ES-I3 (cell line): ENCODE data around the gene SRSF5.
A peak's percentile ranks its signal among the peaks of the same experiment; 100 is the strongest.

Experiments used
- H3K36me3 ChIP-seq: 2 replicates; pipeline ENCODE4 v1.6.1; 2013; ENCODE audit warnings: mild to moderate bottlenecking, low read length, control low read depth, moderate library complexity; ENCODE audit not compliant: insufficient read depth
- H3K4me1 ChIP-seq: 2 replicates; pipeline ENCODE4 v1.6.1; 2013; ENCODE audit warnings: mild to moderate bottlenecking, control low read depth, low read length; ENCODE audit not compliant: insufficient read depth
- H3K9ac ChIP-seq: 2 replicates; pipeline ENCODE4 v1.6.1; 2013; ENCODE audit warnings: low read depth, mild to moderate bottlenecking, low read length, moderate library complexity
- H3K9me3 ChIP-seq: 2 replicates; pipeline ENCODE4 v1.6.1; 2013; ENCODE audit warnings: mild to moderate bottlenecking, low read length, moderate library complexity; ENCODE audit not compliant: control insufficient read depth, insufficient read depth

Gene SRSF5

DNA sequence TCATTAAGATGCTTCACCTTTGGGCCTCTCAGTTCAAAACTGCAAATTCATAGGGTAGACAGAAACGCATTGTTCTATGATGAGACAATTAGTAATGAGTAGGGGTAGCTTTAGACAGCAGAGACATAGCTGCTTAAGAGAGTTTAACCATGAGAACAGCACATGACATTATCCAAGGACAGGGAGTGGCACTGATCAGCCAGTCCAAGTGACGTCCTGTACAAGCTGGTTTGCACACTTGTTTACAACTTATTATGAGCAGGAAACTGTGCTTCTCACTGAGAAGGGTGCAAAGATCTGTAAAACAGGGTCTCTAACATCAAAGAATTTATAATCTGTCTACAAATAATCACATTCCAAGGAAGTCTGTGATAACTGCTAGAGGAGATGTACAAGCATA lies 11.2 kb upstream of the SRSF5 start:
- H3K9ac ChIP-seq, result no peak overlapping the region
- H3K36me3 ChIP-seq, result no peaks in the 10 kb centered on the region
- H3K9me3 ChIP-seq, result no peaks in the 10 kb centered on the region
- H3K4me1 ChIP-seq, result no peaks in the 10 kb centered on the region

- Histone ChIP-seq H3K36me3 (no peaks in the 10 kb centered on the region), H3K4me1 (no peaks in the 10 kb centered on the region), H3K9me3 (no peaks in the 10 kb centered on the region), H3K9ac (no peak overlapping the region)
Measured at GRCh38 chr14:69756298-69756697, 10.6 kb upstream of the SRSF5 start.

- Histone ChIP-seq H3K9me3 (no peaks in the 10 kb centered on the region; the same call in 1 of the 2 replicates), H3K9ac (no peak overlapping the region), H3K36me3 (no peaks in the 10 kb centered on the region), H3K4me1 (no peaks in the 10 kb centered on the region)
Measured at GRCh38 chr14:69760810-69761209, 6.1 kb upstream of the SRSF5 start.

DNA sequence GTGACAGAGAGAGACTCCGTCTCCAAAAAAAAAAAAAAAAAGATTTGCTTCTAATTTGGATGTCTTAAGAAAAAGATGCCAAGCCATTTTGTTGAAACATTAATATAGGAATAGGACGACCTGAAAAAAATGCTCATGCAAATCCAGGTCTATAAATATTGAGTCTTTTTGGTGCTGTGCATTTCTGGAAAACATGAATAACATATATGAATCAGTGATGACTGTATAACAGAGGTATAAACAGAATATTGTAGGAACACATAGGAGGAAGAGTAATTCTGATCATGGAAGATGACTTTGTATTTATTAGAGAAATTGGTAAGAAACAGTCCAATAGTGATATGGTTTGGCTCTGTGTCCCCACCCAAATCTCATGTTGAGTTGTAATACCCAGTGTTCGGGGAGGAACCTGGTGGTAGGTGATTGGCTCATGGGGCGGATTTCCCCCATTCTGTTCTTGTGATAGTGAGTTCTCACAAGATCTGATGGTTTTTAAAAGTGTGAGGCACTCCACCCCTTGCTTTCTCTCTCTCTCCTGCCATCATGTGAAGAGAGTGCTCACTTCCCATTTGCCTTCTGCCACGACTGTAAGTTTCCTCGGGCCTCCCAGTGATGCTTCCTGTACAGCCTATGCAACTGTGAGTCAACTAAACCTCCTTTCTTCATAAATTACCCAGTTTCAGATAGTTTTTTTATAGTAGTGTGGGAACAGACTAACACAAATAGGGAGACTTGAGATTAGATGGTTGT lies 3.0 kb upstream of the SRSF5 start:
- Histone ChIP-seq H3K36me3 (peaks cover 9% of the 10 kb centered on the region), H3K9me3 (no peaks in the 10 kb centered on the region; the same call in 1 of the 2 replicates), H3K4me1 (no peaks in the 10 kb centered on the region), H3K9ac (no peak overlapping the region)

GRCh38 chr14:69767369-69767999 lies 542 bp downstream of the SRSF5 start:
- H3K36me3 ChIP-seq, result peaks cover 39% of the 10 kb centered on the region
- no peaks in the 10 kb centered on the region for H3K4me1 ChIP-seq
- no peaks in the 10 kb centered on the region; the same call in 1 of the 2 replicates for H3K9me3 ChIP-seq
- peak overlapping the region; percentile 96 for H3K9ac ChIP-seq

DNA sequence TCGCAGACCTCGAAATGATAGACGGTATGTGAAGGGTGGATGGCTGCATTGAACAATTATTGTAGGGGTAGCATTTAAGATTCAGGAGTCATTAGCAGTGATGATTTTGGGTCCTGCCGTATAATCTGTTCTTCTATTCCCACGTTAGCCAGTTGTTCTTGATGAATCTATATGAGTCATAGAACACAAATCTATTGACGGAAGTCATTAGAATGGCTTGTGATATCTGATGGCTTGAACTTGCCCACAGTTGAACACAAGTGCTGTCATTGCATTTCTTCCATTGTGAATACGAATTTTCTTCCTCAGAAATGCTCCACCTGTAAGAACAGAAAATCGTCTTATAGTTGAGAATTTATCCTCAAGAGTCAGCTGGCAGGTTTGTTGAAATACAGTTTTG lies 1.9 kb downstream of the SRSF5 start:
- no peaks in the 10 kb centered on the region for H3K4me1 ChIP-seq
- no peaks in the 10 kb centered on the region; the same call in 1 of the 2 replicates for H3K9me3 ChIP-seq
- peaks cover 48% of the 10 kb centered on the region for H3K36me3 ChIP-seq
- H3K9ac ChIP-seq, result no peak overlapping the region

DNA sequence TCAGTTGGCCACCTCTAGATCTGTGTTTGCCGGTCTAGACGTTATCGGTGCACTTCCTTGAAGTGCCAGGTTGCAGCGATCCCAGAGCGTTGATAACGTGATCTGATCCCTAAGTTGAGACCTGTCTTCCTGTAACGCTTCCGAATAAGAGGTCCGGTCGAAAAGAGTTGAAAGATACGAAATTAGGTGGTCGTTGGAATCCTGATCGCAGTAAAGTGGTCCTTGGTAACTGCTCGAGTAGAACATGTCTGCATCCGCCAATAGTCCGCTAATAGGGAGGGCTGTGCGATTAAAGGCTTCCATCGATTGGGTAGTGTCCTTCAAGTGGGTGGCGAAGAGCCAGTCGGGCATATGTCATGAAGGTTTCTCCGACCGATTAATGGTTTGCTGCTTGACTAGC lies 2.7 kb downstream of the SRSF5 start:
- no peaks in the 10 kb centered on the region for H3K4me1 ChIP-seq
- H3K9me3 ChIP-seq, result no peaks in the 10 kb centered on the region; the same call in 1 of the 2 replicates
- H3K36me3 ChIP-seq, result peaks cover 53% of the 10 kb centered on the region
- no peak overlapping the region for H3K9ac ChIP-seq

GRCh38 chr14:69770559-69770958 lies 3.6 kb downstream of the SRSF5 start:
- H3K36me3 ChIP-seq, result peaks cover 53% of the 10 kb centered on the region
- H3K9ac ChIP-seq, result no peak overlapping the region
- no peaks in the 10 kb centered on the region for H3K4me1 ChIP-seq
- H3K9me3 ChIP-seq, result no peaks in the 10 kb centered on the region; the same call in 1 of the 2 replicates

DNA sequence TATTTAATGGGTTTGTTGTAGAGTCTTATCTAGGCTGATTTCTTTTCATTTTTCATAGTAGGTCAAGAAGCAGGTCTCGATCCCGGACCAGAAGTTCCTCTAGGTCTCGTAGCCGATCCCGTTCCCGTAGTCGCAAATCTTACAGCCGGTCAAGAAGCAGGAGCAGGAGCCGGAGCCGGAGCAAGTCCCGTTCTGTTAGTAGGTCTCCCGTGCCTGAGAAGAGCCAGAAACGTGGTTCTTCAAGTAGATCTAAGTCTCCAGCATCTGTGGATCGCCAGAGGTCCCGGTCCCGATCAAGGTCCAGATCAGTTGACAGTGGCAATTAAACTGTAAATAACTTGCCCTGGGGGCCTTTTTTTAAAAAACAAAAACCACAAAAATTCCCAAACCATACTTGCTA lies 4.2 kb downstream of the SRSF5 start:
- no peaks in the 10 kb centered on the region for H3K4me1 ChIP-seq
- no peaks in the 10 kb centered on the region for H3K9me3 ChIP-seq
- no peak overlapping the region for H3K9ac ChIP-seq
- H3K36me3 ChIP-seq, result peaks cover 53% of the 10 kb centered on the region

DNA sequence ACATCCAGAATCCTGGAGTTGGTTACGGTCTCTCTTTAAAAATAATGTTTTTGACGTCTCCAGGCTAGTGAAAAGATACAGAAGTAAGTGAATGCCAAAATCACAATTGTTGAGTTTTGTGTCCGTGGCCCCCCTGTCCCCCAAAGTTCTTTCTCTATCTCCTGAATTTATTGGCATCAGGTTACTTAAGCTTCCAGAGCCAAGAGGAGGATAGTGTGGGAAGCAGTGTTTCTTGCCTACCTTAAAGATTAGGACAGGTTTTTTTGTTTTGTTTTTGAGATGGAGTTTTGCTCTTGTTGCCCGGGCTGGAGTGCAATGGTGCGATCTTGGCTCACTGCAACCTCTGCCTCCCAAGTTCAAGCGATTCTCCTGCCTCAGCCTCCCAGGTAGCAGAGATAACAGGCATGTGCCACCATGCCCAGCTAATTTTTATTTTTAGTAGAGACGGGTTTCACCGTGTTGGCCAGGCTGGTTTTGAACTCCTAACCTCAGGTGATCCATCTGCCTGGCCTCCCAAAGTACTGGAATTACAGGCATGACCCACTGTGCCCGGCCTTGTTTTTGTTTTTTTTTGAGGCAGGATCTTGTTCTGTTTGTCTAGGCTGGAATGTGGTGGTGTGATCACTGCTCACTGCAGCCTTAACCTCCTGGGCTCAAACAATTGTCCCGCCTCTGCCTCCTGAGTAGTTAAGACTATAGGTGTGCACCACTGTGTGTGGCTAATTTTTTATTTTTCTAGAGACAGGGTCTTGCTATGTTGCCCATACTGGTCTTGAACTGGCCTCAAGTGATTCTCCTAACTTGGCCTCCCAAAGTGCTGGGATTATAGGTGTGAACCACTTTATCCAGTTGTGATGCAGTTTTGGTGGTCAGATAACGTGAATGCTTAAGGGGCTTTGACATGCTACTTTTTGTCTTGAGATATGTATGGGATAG lies 5.4 kb downstream of the SRSF5 start:
- Histone ChIP-seq H3K4me1 (no peaks in the 10 kb centered on the region), H3K36me3 (peaks cover 59% of the 10 kb centered on the region), H3K9me3 (no peaks in the 10 kb centered on the region), H3K9ac (no peak overlapping the region)

DNA sequence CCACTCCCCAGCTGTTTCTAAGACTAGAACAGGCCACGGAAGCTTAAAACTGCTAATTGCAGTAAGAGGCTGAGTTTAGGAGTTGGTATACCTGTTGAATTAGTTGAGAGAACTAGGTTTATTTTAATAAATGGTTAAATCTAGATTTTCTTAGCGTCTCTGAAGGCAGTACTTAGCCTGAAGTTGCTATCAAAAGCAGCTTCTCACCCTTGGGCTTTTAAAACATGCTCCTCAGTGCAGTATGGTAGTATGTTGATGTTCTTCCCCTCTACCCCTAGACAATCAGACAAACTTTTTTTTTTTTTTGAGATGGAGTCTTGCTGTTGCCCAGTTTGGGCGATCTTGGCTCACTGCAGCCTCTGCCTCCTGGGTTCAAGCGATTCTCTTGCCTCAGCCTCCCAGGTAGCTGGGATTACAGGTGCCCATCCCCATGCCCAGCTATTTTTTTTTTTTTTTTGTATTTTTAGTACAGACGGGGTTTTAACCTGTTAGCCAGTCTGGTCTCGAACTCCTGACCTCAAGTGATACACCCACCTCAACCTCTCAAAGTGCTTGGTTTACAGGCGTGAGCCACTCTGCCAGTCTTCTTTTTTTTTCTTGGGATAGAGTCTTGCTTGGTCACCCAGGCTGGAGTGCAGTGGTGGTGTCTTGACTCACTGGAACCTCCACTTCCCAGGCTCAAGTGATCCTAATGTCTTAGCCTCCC lies 6.8 kb downstream of the SRSF5 start:
- no peak overlapping the region for H3K9ac ChIP-seq
- H3K4me1 ChIP-seq, result no peaks in the 10 kb centered on the region
- no peaks in the 10 kb centered on the region for H3K9me3 ChIP-seq
- peaks cover 59% of the 10 kb centered on the region for H3K36me3 ChIP-seq

GRCh38 chr14:69775012-69775411 lies 8.1 kb downstream of the SRSF5 start:
- Histone ChIP-seq H3K4me1 (no peaks in the 10 kb centered on the region), H3K9ac (no peak overlapping the region), H3K9me3 (no peaks in the 10 kb centered on the region), H3K36me3 (peaks cover 49% of the 10 kb centered on the region)

- Histone ChIP-seq H3K9me3 (no peaks in the 10 kb centered on the region), H3K4me1 (no peaks in the 10 kb centered on the region), H3K36me3 (peaks cover 32% of the 10 kb centered on the region), H3K9ac (no peak overlapping the region)
Measured at GRCh38 chr14:69776875-69777453, 10.0 kb downstream of the SRSF5 start.

GRCh38 chr14:69779088-69779487 lies 12.1 kb downstream of the SRSF5 start:
- Histone ChIP-seq H3K36me3 (peaks cover 19% of the 10 kb centered on the region), H3K9me3 (no peaks in the 10 kb centered on the region), H3K9ac (no peak overlapping the region), H3K4me1 (no peaks in the 10 kb centered on the region)
